Mesenchymal stem cell (in vitro differentiated cells and primary cell): Measurements from ENCODE around the gene IBTK. TPM values are rescaled to one million over a fixed set of nuclear protein-coding genes. Genes with fewer than 3 reads are reported as not detected.

Experiments used
- DNase-seq: peaks from one replicate; pipeline ENCODE4 v3.0.0-alpha.2; 2013
- H2AFZ ChIP-seq: one replicate; pipeline ENCODE4 v1.6.1; 2013; ENCODE audit warnings: low read depth, mild to moderate bottlenecking, control low read depth, inconsistent platforms, low read length, moderate library complexity
- H2AK5ac ChIP-seq: 2 replicates; pipeline ENCODE4 v1.6.1; 2013; ENCODE audit warnings: low read length, moderate library complexity, mild to moderate bottlenecking, inconsistent platforms; ENCODE audit not compliant: severe bottlenecking
- H2BK120ac ChIP-seq: one replicate; pipeline ENCODE4 v1.6.1; 2013; ENCODE audit warnings: low read depth, mild to moderate bottlenecking, inconsistent platforms, low read length, moderate library complexity
- H2BK12ac ChIP-seq, 2 experiments: one replicate each; pipeline ENCODE4 v1.6.1; 2013; ENCODE audit warnings: inconsistent platforms in 2 of 2, low read length in 2 of 2, mild to moderate bottlenecking in 2 of 2, moderate library complexity in 2 of 2, control low read depth in 1 of 2
- H2BK15ac ChIP-seq: one replicate; pipeline ENCODE4 v1.6.1; 2013; ENCODE audit warnings: mild to moderate bottlenecking, low read depth, inconsistent platforms; ENCODE audit not compliant: poor library complexity, severe bottlenecking
- H2BK5ac ChIP-seq: 2 replicates; pipeline ENCODE4 v1.6.1; 2013; ENCODE audit warnings: low read depth, mild to moderate bottlenecking, low read length, control low read depth, inconsistent platforms; ENCODE audit not compliant: poor library complexity, severe bottlenecking
- H3K14ac ChIP-seq, 2 experiments: one replicate each; pipeline ENCODE4 v1.6.1; 2013; ENCODE audit warnings: inconsistent platforms in 2 of 2, low read length in 2 of 2, control low read depth in 1 of 2, mild to moderate bottlenecking in 1 of 2, moderate library complexity in 1 of 2
- H3K18ac ChIP-seq, 2 experiments: one replicate each; pipeline ENCODE4 v1.6.1; 2013; ENCODE audit warnings: inconsistent platforms in 2 of 2, low read length in 2 of 2, control low read depth in 1 of 2, low read depth in 1 of 2, mild to moderate bottlenecking in 1 of 2
- H3K23ac ChIP-seq, 2 experiments: one replicate each; pipeline ENCODE4 v1.6.1; 2013; ENCODE audit warnings: inconsistent platforms in 2 of 2, low read length in 2 of 2, mild to moderate bottlenecking in 2 of 2, moderate library complexity in 2 of 2, control low read depth in 1 of 2
- H3K27ac ChIP-seq: 2 replicates; pipeline ENCODE4 v1.5.1; 2013; ENCODE audit warnings: mild to moderate bottlenecking, moderate library complexity, low read length, control low read depth, inconsistent platforms; ENCODE audit not compliant: poor library complexity, severe bottlenecking
- H3K27me3 ChIP-seq, 2 experiments: 2 replicates each; pipeline versions ENCODE4 v1.6.1 to v1.7.0; 2013; ENCODE audit warnings: low read length in 2 of 2, mild to moderate bottlenecking in 2 of 2, moderate library complexity in 2 of 2, control low read depth in 1 of 2, inconsistent platforms in 1 of 2; ENCODE audit not compliant: control insufficient read depth in 1 of 2, insufficient read depth in 1 of 2
- H3K36me3 ChIP-seq, 2 experiments: 2 replicates each; pipeline versions ENCODE4 v1.6.1 to v1.7.0; 2013; ENCODE audit warnings: low read length in 2 of 2, control low read depth in 1 of 2, inconsistent platforms in 1 of 2, low read depth in 1 of 2, mild to moderate bottlenecking in 1 of 2; ENCODE audit not compliant: insufficient read depth in 2 of 2, control insufficient read depth in 1 of 2
- H3K4ac ChIP-seq, 2 experiments: one replicate each; pipeline ENCODE4 v1.6.1; 2013; ENCODE audit warnings: inconsistent platforms in 2 of 2, low read length in 2 of 2, mild to moderate bottlenecking in 2 of 2, moderate library complexity in 2 of 2, control low read depth in 1 of 2, low read depth in 1 of 2
- H3K4me1 ChIP-seq: 2 replicates; pipeline ENCODE4 v1.6.1; 2013; ENCODE audit warnings: low read depth, low read length, control low read depth; ENCODE audit not compliant: control insufficient read depth, insufficient read depth
- H3K4me2 ChIP-seq: 2 replicates; pipeline ENCODE4 v1.6.1; 2013; ENCODE audit warnings: low read length, mild to moderate bottlenecking, inconsistent platforms; ENCODE audit not compliant: poor library complexity, severe bottlenecking
- H3K4me3 ChIP-seq, 2 experiments: 2 replicates each; pipeline versions ENCODE4 v1.5.1 to v1.7.0; 2013; ENCODE audit warnings: low read length in 2 of 2, mild to moderate bottlenecking in 2 of 2, control low read depth in 1 of 2, low read depth in 1 of 2; ENCODE audit not compliant: insufficient read depth in 1 of 2
- H3K79me1 ChIP-seq: replicated peaks from 2 replicates; pipeline ENCODE4 v1.6.1; 2013; ENCODE audit warnings: mild to moderate bottlenecking, control low read depth, low read length, inconsistent platforms; ENCODE audit not compliant: poor library complexity, severe bottlenecking
- H3K9ac ChIP-seq: 2 replicates; pipeline ENCODE4 v1.7.0; 2013; ENCODE audit warnings: mild to moderate bottlenecking, low read length, moderate library complexity
- H3K9me3 ChIP-seq: 2 replicates; pipeline ENCODE4 v1.7.0; 2013; ENCODE audit warnings: mild to moderate bottlenecking, low read length; ENCODE audit not compliant: control insufficient read depth
- H4K8ac ChIP-seq: one replicate; pipeline ENCODE4 v1.6.1; 2013; ENCODE audit warnings: inconsistent platforms, mild to moderate bottlenecking, low read length, moderate library complexity
- H4K91ac ChIP-seq: one replicate; pipeline ENCODE4 v1.6.1; 2013; ENCODE audit warnings: mild to moderate bottlenecking, low read length, inconsistent platforms
- WGBS: methylation state at CpG from one replicate; pipeline ENCODE4 v1.1.7; 2013; ENCODE audit warnings: mixed read lengths; 5-methylcytosine and 5-hydroxymethylcytosine counted together
- small RNA-seq: library from polyadenylated mRNA; stranded (forward); fragments of <200 nt; extraction: miRNeasy Mini kit (QIAGEN cat#:217004); gene quantifications from one replicate; pipeline ENCODE3, GENCODE V24; 2013; ENCODE audit warnings: low read depth

IBTK gene

DNA sequence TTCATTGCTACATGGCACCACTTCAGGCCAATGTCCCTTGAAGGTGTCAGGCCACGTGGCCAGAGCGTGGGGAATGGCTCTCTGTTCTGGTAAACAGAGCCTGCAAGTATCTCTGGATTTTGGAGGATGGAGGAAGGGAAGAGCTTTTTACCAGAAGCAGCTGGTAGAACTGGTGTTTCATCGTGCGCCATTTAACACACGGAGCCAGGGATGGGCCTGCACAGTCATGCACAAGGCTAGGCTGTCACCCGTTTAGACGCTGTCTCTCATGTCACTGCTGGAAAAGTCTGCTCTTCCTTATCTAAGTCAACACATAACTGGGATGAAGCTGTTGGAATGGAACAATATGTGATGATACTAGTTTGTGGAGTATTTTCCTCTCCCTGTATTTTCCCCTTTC, 123.9 kb downstream of the IBTK start:
- Histone ChIP-seq H4K91ac (no peak overlapping the region), H2BK5ac (no peak overlapping the region), H2BK12ac (no peak overlapping the region), H2BK15ac (no peak overlapping the region), H2BK120ac (no peak overlapping the region), H2AK5ac (no peak overlapping the region), H3K36me3 (no peaks in the 10 kb centered on the region), H3K4ac (no peak overlapping the region), H3K4me3 (no peak overlapping the region), H3K9me3 (no peaks in the 10 kb centered on the region), H3K27ac (no peak overlapping the region), H3K79me1 (no peaks in the 10 kb centered on the region), H3K14ac (no peak overlapping the region), H3K4me1 (no peaks in the 10 kb centered on the region), H4K8ac (no peak overlapping the region), H3K23ac (no peak overlapping the region), H3K27me3 (no peaks in the 10 kb centered on the region), H3K18ac (no peak overlapping the region), H3K4me2 (no peak overlapping the region), H2AFZ (no peak overlapping the region), H3K9ac (no peak overlapping the region)
- WGBS = 100% methylated on average over 5 of the region's 7 CpGs
- DNase-seq = no peak

Small RNA genes within 50 kb of the gene (small RNA-seq; reads per million reads assigned to genes)
- gene RNU6-130P = not detected
